Body of pancreas (tissue), 4 donors: ENCODE results near the gene ZNF335. TPM values are rescaled to one million over a fixed set of nuclear protein-coding genes. Genes with fewer than 3 reads are reported as not detected.
"Not testable (repeated sequence)": the region's sequence is repeated elsewhere in the genome, so short reads cannot be mapped to it uniquely, and the experiment has no call there.

Experiments
- ATAC-seq: fragments of 150-250 bp; one replicate; pipeline ENCODE4 v1.9.1; 2016
- DNase-seq, 4 donors: peaks; one replicate each; pipeline ENCODE4 v3.0.0-alpha.2; 2019
- H3K27ac ChIP-seq, 4 donors: fragments of 200-600 bp; sonication (generic); 1 replicate in 3 of 4; 2 replicates in 1 of 4; pipeline versions ENCODE4 v1.5.1 to v1.6.1; 2016 to 2019; ENCODE audit warnings: mild to moderate bottlenecking in 1 of 4, mixed read lengths in 1 of 4, moderate library complexity in 1 of 4
- H3K27me3 ChIP-seq, 2 donors: fragments of 200-600 bp; sonication (generic); one replicate each; pipeline ENCODE4 v1.6.0; 2016; ENCODE audit warnings: mild to moderate bottlenecking in 1 of 2
- H3K36me3 ChIP-seq, 2 donors: fragments of 200-600 bp; sonication (generic); replicated peaks in 1 of 2; 2 replicates each; pipeline ENCODE4 v1.5.1; 2016; ENCODE audit warnings: low read depth in 2 of 2; ENCODE audit not compliant: insufficient read depth in 1 of 2
- H3K4me1 ChIP-seq: fragments of 200-600 bp; sonication (generic); one replicate; pipeline ENCODE4 v1.6.0; 2016
- H3K4me3 ChIP-seq, 2 donors: fragments of 200-600 bp; sonication (generic); 1 replicate in 1 of 2; 2 replicates in 1 of 2; pipeline ENCODE4 v1.5.1; 2016 to 2019
- H3K9me3 ChIP-seq, 3 donors: fragments of 200-600 bp; sonication (generic); 1 replicate in 2 of 3; 2 replicates in 1 of 3; pipeline ENCODE4 v1.5.1; 2016
- CTCF ChIP-seq, 7 experiments: fragments of 450-650 bp in 4 of 7; fragments of 200-600 bp in 3 of 7; sonication (generic) in 3 of 7; IDR thresholded peaks; one replicate each; pipeline ENCODE4 v1.5.1; 2016 to 2019; ENCODE audit warnings: antibody characterized with exemption in 7 of 7
- POLR2A ChIP-seq, 3 donors: fragments of 450-650 bp; IDR thresholded peaks; one replicate each; pipeline ENCODE4 v1.6.1; 2016; ENCODE audit warnings: antibody characterized with exemption in 3 of 3, mild to moderate bottlenecking in 2 of 3
- WGBS, 2 donors: methylation state at CpG; one replicate each; pipeline ENCODE4 v1.1.5; 2017; 5-methylcytosine and 5-hydroxymethylcytosine counted together
- intact Hi-C: fragments of 100-400 bp; cut with DNase I; formaldehyde crosslinking; loops from one replicate; pipeline ENCODE4 v1.15.1; 2023
- total RNA-seq, 2 donors: library from RNA; depleted of rRNA; stranded (reverse); fragments of >200 nt; gene quantifications; one replicate each; pipeline ENCODE4 v1.1.0, GENCODE V29; 2016

Gene ZNF335
- total RNA-seq, 2 donors from 2014 or later: 21.8 to 41.9 TPM

GRCh38 chr20:45959126-45959525 lies 12.9 kb downstream of the ZNF335 start:
- TF ChIP-seq CTCF (IDR thresholded peaks at IDR 0.05) (no peak), POLR2A (IDR thresholded peaks at IDR 0.05) (no peak)
- H3K4me3 ChIP-seq: no peak overlapping the region
- no peaks in the 10 kb centered on the region for H3K27me3 ChIP-seq
- H3K9me3 ChIP-seq: no peaks in the 10 kb centered on the region
- H3K36me3 ChIP-seq: peaks cover 22 to 45% of the 10 kb centered on the region in 2 donors
- 89 to 91% methylated on average over 13 to 15 of the region's 16 CpGs for WGBS, 2 donors
- H3K27ac ChIP-seq: no peak overlapping the region
- H3K4me1 ChIP-seq: no peaks in the 10 kb centered on the region
- intact Hi-C loops: no loop called here
- peak in 1 of 4 donors; percentile 6 for DNase-seq
- ATAC-seq: no peak

GRCh38 chr20:45958593-45958992 lies 13.4 kb downstream of the ZNF335 start:
- Histone ChIP-seq H3K4me3 (no peak overlapping the region), H3K9me3 (no peaks in the 10 kb centered on the region), H3K4me1 (no peaks in the 10 kb centered on the region), H3K27me3 (no peaks in the 10 kb centered on the region), H3K36me3 (peaks cover 18 to 45% of the 10 kb centered on the region in 2 donors), H3K27ac (no peak overlapping the region)
- no peak for ATAC-seq
- TF ChIP-seq POLR2A (IDR thresholded peaks at IDR 0.05): no peak
- no peak for TF ChIP-seq CTCF (IDR thresholded peaks at IDR 0.05)
- intact Hi-C loops: no loop called here
- WGBS, 2 donors: 97 to 98% methylated on average over 4 of the region's 4 CpGs
- no peak for DNase-seq

- no peak for TF ChIP-seq CTCF (IDR thresholded peaks at IDR 0.05)
- Histone ChIP-seq H3K27ac (no peak overlapping the region), H3K9me3 (no peaks in the 10 kb centered on the region), H3K4me3 (no peak overlapping the region), H3K36me3 (peaks cover 18 to 52% of the 10 kb centered on the region in 2 donors), H3K27me3 (no peaks in the 10 kb centered on the region), H3K4me1 (no peaks in the 10 kb centered on the region)
- ATAC-seq (no peak), DNase-seq (peak in 1 of 4 donors; percentile 7)
- intact Hi-C loops: no loop called here
- 84 to 95% methylated on average over 10 to 17 of the region's 19 CpGs for WGBS, 2 donors
Measured at GRCh38 chr20:45957021-45957941, 14.7 kb downstream of the ZNF335 start.

GRCh38 chr20:45956326-45956725 lies 15.7 kb downstream of the ZNF335 start:
- H3K4me1 ChIP-seq, ATAC-seq, H3K9me3 ChIP-seq, H3K27me3 ChIP-seq, DNase-seq, intact Hi-C loops, H3K27ac ChIP-seq, H3K4me3 ChIP-seq: not testable (repeated sequence)
- 92 to 94% methylated on average over 10 of the region's 10 CpGs for WGBS, 2 donors
- peaks cover 24 to 53% of the 10 kb centered on the region in 2 donors for H3K36me3 ChIP-seq

GRCh38 chr20:45953672-45954071 lies 18.3 kb downstream of the ZNF335 start:
- H3K4me3 ChIP-seq: no peak overlapping the region
- no peak for TF ChIP-seq POLR2A (IDR thresholded peaks at IDR 0.05)
- TF ChIP-seq CTCF (IDR thresholded peaks at IDR 0.05): no peak
- H3K36me3 ChIP-seq: peaks cover 18 to 37% of the 10 kb centered on the region in 2 donors
- 96 to 98% methylated on average over 4 to 6 of the region's 9 CpGs for WGBS, 2 donors
- DNase-seq (no peak), ATAC-seq (no peak)
- no peaks in the 10 kb centered on the region for H3K9me3 ChIP-seq
- no peaks in the 10 kb centered on the region for H3K4me1 ChIP-seq
- no peaks in the 10 kb centered on the region for H3K27me3 ChIP-seq
- no peak overlapping the region for H3K27ac ChIP-seq
- intact Hi-C loops: no loop called here
